Daoy (cell line): ENCODE measurements around the gene TEX52. TPM values are rescaled to one million over a fixed set of nuclear protein-coding genes. Genes with fewer than 3 reads are reported as not detected.

ENCODE experiments used
- total RNA-seq: library from RNA; depleted of rRNA; stranded (reverse); fragments of >200 nt; shearing (Covaris generic); gene quantifications from 2 replicates; pipeline ENCODE4 v1.2.3, GENCODE V29; 2014; rRNA removed

Gene TEX52
- total RNA-seq, 1 experiment from 2014 or later: not detected

Other genes with a start within 250 kb of the TEX52 start
- gene FKBP4, start 62.1 kb downstream of the TEX52 start, total RNA-seq: 123 and 136 TPM in 2 replicates
- gene ITFG2, start 44.4 kb downstream of the TEX52 start, total RNA-seq: 22.2 and 31.9 TPM in 2 replicates
- gene NRIP2, start 22.0 kb downstream of the TEX52 start, total RNA-seq: not detected in 2 replicates
- gene FOXM1, start 20.1 kb upstream of the TEX52 start, total RNA-seq: 33.4 and 38.8 TPM in 2 replicates
- gene RHNO1, start 20.2 kb upstream of the TEX52 start, total RNA-seq: 58.6 and 93.1 TPM in 2 replicates
- 24.5 and 28.5 TPM in 2 replicates for gene TULP3, start 33.9 kb upstream of the TEX52 start, total RNA-seq
- 18.4 and 27.3 TPM in 2 replicates for gene TEAD4, start 102.4 kb upstream of the TEX52 start, total RNA-seq
- gene TSPAN9, start 220.3 kb upstream of the TEX52 start, total RNA-seq: 9.8 and 13.7 TPM in 2 replicates